Non-pigmented ciliary epithelial cell (primary cell): ENCODE measurements around the gene CDAN1.

Source experiments
- DNase-seq: peaks from one replicate; pipeline ENCODE4 v3.0.0-alpha.2; 2010; ENCODE audit warnings: low read depth

The CDAN1 gene

DNA sequence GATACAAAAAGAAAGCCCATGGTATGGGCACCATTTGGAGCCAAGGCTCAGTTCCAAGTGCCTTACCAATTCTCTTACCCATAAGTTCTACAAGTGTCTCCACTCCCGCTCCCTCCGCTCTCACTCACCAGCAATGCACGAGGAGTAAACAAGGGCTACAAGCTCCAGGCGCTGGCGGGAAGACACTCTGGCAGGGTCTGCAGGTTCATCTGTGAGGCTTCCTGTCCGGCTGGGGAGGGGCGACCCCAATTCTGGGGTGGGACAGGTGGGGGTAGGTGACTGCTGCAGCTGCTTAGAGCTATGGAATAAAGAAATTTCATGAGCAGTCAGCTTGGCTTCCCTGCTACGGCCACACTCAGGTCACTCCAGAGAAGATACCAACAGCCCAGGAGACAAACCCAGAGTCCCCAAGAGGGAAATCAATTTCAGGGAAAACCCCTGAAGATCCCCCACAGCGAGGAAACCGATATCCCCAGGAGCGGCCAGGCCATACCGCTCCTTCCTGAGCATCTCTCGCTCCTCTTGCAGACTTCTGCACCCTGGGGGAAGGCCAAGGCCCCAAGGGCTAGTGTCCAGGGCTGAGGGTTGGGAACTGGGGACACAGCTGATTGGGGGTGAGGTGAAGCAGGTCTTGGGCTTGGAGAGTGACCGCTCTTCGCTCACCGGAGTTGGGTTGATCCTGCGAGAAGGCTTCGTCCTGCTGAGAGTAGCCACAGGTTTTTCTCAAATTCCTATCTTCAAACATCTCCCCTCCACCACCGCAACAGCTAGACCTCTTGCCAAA is 1.4 kb downstream of the CDAN1 start:
- no peak for DNase-seq

DNA sequence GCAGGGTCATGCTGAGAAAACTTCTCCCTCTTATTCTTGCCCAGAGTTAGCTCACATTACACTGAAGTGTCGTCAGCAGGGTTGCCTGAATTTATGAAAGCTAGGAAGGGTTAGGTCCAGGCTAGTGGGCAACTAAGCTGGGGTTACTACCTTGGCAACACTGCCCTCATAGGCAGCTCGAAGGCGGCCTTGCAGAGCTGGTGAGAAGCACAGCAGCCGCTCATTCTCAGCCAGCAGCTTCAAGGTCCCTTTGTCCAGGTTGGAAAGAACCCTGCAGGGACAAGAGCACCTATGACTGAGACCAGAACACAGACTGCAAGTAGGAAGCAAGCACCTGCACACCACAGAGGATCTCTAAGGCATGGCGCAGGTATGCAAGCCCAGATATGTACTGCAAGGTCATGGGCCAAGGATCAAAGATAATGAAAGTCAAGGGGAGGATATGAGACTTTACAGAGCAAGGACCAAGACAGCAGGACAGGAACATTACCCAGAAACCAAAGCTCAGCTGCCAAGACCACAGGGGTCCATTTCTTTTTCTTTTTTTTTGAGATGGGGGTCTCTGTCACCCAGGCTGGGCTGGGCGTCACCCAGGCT is 2.8 kb downstream of the CDAN1 start:
- DNase-seq = no peak

DNA sequence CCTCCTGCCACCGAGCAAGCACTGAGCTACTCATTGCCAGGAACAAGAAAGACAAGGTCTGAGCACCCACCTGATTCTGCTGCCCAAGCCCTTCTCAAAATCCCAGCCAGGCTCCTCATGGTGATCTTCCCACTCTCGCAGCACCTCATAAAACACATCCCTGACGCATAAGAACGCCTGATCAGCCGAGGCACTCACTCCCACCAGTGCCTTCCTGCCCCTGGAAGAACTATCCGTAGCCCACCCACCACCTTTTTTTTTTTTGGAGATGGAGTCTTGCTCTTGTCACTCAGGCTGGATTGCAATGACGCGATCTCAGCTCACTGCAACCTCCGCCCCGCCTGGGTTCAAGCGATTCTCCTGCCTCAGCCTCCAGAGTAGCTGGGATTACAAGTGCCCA is 3.9 kb downstream of the CDAN1 start:
- no peak for DNase-seq

DNA sequence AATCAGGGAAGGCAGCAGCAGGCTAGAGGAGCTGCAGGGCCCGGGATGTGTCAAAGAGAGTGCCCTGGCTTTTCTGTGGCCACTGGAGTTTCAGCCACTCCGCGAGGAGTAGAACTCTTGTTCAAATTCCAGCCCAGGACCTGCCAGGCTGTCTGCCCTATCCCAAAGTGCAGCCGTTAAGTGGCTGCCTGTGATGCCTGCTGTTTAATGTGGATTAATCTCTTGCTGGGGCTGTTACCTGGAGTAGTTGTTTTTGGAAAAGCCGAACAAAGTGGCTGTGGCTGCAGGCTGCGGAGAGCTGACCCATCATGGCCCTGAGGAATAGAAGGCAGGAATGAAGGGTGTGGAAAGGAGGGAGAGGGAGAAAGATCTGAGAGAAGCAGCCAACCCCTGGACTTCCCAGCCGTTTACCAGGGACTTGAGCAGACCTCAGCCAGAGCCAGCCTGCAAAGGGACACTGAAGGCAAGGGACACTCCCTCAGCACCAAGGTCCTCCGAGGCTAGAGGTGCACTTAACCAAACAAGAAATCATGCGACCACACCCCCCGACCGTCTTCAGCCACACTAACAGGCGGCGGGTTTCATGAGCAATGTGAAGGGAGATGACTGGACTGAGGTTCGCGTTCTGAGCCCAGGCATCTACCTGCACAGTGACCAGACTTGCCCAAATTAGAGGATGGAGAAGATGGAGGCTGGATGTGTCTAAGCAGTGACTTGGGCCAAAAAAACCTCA is 4.7 kb downstream of the CDAN1 start:
- no peak for DNase-seq

DNA sequence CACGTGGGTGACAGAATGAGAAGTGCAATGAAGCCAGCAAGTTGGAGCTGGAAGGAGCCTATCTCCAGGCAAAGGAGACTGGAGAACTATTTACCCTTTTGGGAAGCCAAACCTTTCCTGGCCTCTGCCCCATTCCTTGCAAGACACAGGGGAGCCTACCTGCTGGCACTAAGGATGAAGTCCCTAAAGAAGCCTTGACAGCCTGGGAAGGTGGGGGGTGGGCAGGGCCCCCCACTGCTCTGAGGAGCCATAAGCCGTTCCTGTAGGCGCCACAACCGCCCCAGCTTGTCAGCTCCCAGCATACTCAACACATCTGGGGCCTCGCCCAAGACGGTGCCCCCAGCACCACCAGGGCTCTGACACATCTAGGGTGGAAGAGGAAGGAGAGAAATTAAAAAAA is 5.5 kb downstream of the CDAN1 start:
- DNase-seq = no peak

DNA sequence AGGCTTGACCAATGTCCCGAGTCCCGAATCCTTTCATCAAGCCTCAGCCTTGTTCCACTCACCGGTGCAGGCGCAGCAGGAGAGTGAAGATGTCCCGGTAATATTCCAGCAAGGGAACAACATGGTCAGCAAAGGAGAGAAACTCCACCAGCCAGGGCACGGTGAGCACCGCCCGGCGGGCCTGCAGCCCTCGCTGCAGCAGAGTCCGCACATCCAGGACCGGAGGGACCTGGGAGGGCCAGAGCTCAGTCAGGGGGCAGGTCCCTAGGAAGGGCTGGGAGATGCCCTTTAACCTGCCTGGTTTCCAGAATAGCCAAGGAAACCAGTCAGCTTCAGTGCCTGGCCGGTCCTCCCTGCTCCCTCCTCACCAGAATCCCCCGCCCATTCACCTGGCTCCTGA is 6.4 kb downstream of the CDAN1 start:
- no peak for DNase-seq

DNA sequence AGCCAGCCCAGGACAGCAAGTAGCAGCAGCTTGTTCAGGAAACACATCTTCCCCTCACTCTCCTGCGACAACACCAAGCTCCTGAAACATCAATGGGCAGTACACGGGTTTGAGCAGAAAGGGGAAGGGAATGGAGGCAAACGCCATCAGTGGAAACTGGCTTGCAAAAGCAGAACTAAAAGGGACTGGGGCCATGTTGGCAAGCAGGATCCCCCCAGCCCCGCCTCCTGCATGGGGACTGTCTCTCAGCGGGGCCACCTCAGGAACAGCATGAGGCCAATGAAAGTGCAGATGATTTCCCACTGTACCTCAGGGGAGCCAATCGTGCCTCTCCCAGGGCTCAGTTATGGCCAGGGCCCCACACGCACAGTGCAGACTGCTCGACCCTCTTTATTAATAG is 6.8 kb downstream of the CDAN1 start:
- no peak for DNase-seq

DNA sequence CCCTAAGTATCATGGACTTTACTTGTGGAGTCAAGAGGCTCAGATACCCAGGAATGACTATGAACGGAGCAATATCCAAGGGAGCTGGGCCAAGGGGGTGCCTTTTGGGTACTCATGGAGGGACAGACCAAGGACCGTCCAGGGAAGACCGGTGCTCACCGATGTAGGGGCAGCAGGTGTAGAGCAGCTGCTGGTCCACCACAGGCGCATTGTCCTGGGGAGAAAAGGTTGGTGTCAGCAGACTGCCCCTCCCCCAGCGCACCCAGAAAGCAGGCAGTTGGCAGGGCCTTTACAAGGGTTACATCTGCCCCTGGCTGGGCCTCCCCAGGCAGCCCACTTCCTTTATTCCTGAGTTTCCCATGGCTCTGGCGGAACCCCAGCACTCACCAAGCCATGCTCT is 7.5 kb downstream of the CDAN1 start:
- no peak for DNase-seq

DNA sequence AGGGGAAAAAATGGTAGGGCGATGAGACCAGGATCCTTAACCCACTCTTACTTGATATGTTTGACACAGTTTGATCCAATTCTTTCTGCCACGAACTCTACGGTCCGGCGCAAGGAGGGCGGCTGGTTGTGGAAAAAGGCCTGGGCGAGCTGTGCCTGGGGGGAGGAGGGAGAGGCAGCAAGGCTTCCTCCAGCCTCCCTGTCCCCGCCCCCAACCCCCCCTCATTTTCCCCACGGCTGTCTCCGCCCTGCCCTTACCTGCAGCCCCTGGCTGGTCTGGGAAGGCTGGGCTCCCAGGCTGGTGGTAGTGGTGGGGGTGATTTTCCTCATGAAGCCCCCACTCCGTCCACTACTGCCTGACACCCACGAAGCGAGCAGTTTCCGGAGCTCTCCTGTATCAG is 8.0 kb downstream of the CDAN1 start:
- no peak for DNase-seq

DNA sequence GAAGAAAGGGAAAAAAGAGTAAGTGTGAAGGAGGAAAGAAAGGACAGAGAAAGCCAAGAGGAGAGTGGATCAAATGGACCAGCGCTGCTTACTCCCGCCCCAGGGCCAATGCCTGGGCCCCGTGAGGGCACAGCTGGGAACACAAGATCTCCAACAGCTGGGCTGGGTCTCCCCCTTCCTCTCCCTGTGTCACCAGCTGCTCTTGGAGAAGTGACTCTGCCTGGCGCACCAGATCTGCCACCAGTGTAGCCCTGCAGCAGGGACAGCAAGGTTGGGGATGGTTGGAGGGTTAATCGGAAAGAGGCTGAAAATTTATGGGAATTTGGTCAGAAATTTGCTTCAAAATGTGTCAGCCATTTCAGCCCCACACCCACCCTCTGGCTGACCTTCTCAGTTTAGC is 8.4 kb downstream of the CDAN1 start:
- DNase-seq = no peak

DNA sequence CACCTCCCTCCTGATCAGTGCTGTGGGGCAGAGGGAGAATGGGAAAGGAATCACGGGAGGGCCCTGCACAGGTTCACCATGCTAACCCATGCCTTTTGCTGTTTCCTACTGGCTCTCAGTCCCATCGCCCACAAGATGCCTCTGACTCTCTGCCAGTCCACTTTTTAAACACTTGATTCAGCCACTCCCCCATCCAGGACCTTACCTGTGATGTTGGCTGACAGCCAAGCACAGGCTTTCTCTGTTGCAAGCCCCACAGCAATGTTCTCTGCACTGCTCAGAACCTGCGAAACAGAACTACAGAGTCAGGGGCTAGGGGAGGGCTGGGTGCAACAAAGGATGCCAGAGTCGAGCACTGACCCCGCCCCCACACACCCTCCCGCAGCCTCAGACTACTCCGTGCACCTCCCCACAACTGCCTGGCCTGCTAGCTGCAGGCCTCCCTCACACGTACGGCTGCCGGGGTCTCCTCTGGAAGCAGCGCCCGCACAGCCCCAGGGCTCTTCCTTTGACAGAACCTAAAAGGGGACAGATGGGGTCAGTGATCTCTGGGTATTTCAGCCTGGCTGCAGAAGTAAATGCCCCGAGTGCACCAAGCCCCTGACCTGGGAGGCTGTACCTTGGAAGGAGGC is 9.1 kb downstream of the CDAN1 start:
- no peak for DNase-seq

DNA sequence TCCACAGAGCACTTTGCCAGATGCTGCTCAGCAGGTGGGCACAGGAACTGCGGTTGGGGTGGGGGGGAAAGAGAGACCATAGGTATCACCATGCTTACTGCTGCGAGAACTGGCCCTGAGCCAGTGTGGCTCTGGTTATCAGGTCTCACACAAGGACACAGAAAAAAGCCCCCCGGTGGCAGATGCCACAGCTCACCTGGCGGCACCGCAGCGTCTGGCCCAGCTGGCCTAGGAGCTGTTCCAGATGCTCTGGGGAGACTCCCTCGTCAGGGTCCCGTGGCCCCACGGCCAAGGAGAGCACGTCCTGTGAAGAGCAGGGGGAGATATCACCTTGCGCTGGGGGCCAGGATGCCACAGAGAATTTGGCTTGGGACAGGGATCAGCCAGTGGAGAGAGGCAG is 10.8 kb downstream of the CDAN1 start:
- DNase-seq = no peak

DNA sequence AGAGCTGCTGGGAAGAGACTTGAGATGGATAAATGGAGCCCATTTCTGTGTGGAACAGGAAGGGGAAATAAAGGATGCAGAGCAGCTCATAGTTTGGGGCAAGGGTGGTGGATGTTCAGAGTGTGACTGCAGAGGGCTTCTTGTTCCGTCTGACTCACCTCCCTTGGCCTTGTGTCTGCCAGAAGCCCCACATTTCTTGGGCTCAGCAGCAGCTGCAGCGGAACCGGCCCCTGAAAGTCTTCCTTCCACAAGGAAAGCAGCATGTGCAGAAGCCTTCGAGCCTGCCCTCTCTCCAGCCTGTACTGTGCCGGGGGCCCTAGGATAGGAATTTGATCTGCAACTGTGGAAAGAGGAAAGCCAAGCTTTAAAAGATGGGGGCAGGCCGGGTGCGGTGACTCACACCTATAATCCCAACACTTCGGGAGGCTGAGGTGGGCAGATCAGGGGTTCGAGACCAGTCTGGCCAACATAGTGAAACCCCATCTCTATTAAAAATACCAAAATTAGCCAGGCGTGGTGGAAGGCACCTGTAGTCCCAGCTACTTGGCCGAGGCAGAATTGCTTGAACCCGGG is 11.5 kb downstream of the CDAN1 start:
- no peak for DNase-seq

DNA sequence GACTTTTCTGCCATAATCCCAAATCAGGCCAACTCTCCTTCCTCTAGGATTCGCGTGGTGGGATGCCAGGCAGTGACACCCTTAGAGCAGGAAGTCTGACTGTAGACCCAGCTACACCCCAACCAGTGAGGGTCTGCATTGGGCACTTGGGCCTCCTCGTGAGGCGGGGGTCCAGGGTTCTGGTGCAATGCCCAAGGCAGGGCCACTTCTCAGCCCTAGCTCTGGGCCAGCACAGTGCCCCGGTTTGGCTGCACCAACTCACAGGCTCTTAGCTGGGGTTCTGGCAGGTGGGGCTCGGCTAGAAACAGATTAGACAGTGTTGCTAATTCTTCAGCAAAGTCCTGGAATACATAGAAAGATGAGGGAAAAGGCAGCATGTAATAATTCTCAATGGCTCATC is 12.7 kb downstream of the CDAN1 start:
- DNase-seq = no peak

DNA sequence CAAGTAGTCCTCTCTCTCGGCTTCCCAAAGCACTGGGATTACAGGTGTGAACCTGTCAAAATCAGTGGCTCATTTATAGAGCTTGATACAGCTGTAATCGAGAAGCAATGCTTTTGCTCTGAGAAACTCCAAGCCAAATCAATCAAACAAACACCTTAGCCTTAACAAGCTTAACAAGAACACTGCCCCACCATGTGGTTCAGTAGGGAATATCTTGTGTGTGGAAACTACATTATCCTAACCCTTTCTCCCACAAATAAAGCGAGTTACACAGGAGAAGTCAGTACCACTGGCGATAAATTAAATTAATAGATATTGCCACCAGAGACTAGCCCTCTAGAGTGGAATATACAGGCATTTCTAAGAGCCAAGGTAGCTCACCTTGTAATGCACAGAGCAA is 13.9 kb downstream of the CDAN1 start:
- no peak for DNase-seq

DNA sequence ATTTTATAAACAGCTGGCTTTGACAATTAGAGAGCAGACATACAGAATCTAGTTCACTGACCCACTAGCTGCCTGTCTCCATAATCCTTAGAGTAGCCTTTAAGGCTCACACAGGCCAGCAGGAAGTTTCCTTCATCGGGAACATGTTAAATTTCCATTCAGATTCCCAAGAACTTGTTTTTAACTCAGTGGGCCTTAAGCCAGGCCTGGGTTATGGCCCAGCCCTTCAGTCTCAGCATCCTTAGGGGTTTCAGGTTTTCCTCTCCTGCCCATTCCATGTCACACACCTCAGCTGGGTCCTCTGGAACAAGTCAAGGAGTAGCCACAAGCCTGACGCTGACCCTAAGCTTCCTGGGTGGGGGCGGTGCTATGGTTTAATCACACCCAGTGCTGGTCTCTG is 15.0 kb downstream of the CDAN1 start:
- no peak for DNase-seq

DNA sequence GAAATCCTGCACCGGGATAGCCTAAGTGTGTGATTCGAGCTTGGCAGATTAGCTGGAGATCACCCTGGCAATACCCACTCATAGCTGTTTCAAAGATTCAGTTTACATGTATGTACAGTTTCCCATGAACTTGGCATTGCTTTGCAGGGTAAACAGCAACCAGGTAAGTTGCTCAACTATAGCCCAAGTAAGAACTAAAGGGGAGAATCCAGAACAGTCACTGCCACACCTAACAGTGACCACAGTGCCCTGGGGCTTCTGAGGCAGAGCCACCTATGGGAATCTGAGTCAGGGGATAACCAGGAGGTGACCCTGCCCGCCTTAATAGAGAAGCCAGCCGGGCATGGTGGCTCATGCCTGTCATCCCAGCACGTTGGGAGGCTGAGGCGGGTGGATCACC is 15.9 kb downstream of the CDAN1 start:
- no peak for DNase-seq

DNA sequence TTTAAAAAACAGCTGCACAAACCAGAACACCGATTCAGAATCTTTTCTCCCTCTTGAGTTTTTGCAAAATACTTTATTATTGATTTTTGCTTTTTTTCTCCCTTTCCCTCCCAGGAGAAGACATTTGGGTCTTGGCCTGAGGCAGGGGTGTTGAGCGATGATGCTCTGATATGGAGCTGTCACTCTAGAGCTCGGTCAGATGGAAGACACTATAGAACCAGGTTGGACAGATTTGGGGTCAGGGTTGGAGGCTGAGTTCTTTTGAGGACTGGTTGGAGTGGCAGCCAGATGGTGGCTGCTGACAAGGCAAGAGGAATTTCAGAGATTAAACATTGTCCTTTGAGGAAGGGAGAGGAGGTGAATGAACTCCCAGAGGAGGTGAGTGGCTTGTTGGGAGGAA is 16.9 kb downstream of the CDAN1 start:
- DNase-seq = no peak

DNA sequence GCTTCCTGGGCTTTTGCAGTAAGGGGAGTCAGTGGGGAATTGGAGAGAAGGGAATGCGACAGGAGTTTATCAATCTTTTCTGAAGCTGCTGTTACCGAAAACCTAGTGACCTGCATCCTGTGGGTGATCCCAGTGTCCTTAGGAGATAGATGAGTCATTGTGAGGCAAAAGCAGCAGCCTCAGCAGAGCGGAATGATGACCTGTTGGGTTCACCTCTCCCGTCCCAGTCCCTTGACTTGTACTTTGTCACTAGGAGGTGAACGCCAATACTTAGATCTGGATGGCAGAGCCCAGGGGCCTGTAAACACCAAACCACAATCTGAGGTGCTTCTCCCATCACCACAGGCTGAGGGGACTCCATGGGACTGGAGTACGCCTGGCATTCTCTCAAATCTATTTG is 17.9 kb downstream of the CDAN1 start:
- DNase-seq = no peak

DNA sequence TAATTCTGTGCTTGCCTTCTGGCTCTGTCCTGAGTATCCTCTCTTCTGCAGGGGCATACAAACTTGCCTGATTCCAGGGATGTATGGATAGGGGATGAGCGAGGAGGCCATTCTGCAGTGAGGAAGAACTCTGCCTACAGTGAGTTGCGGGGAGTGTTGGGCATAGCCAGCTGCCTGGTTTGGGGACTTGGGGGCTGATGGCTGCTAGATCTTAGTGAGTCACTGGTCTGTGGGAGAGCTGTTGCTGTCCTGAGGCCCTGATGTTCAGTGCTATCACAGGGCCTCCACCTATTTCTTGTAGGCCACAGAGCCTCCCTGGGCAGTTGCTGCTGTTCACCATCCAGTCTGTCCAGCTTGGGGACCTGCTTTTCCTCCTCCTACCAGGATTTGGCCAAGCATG is 20.3 kb downstream of the CDAN1 start:
- DNase-seq = no peak

DNA sequence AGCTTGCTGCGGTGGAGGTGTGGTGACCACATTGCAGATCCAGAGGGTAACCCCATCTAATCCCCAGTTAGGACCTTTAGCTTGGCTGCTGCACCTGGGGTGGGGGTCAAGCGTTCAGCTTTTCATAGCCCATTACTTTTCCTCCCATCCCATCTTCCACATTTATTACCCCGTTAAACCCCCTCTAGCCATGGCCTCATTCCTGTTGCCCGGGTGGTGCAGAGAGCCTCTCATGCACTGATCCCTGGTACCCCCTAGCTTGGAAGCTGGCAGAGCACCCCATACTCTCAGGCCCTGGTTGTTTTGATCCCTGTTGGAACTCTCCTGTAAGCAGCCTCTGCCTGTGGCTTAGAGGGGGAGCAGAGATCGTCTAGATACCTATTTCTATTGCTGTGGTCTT is 20.8 kb downstream of the CDAN1 start:
- no peak for DNase-seq

DNA sequence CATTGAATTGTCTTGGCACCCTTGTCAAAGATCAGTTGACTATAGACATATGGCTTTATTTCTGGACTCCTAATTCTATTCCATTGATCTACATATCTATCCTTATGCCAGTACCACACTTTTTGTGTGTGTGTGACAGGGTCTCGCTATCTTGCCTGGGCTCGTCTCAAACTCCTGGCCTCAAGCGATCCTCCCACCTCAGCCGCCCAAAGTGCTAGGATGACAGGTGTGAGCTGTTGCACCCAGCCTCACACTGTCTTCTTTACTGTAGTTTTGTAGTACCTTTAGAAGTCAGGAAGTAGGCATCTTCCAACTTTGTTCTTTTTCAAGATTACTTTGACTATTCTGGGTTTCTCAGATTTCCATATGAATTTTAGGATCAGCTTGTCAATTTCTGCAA is 24.3 kb downstream of the CDAN1 start:
- DNase-seq = no peak

DNA sequence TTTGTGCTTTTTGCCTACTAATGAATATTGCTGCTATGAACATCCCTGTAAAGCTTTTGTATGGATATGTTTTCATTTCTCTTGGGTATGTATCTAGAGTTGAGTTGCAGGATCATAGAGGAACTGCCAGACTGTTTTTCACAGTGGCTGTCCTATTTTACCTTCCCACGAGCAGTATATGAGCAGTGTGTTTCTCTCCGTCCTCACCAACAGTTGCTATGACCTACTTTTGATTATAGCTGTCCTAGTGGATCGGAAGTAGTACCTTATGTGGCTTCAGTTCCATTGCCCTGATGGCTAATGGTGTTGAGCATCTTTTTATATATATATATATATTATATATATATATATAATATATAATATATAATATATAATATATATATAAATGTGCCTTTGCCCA is 25.2 kb downstream of the CDAN1 start:
- no peak for DNase-seq
